GM18517 (cell line): ENCODE measurements around the gene ANAPC16.
"Not testable (repeated sequence)": the region's sequence is repeated elsewhere in the genome, so short reads cannot be mapped to it uniquely, and the experiment has no call there.

Experiments used
- ATAC-seq: cut with Tn5 transposase; IDR thresholded peaks from one replicate; pipeline ENCODE4 v1.9.1; 2021; ENCODE audit warnings: mild to moderate bottlenecking, moderate library complexity; ENCODE audit not compliant: unreplicated experiment

ANAPC16 gene

GRCh38 chr10:72215611-72216549 lies at the start of gene ANAPC16, which contains the start of gene ASCC1:
TSS of gene ANAPC16 (plus strand) at chr10:72216012. CDS start at chr10:72223915, 7,903 bp downstream.
TSS of gene ASCC1 (minus strand) at chr10:72216276. CDS start at chr10:72213298, 2,978 bp downstream.
- peak; percentile 68 for ATAC-seq

GRCh38 chr10:72167118-72167517 lies 48.7 kb upstream of the ANAPC16 start:
- ATAC-seq, result no peak

GRCh38 chr10:72170263-72170662 lies 45.5 kb upstream of the ANAPC16 start:
- no peak for ATAC-seq

- no peak for ATAC-seq
These were observed 45.1 kb upstream of the ANAPC16 start for GRCh38 chr10:72170733-72171132.

GRCh38 chr10:72171175-72171630 lies 44.6 kb upstream of the ANAPC16 start:
- no peak for ATAC-seq

- no peak for ATAC-seq
These were observed 42.6 kb upstream of the ANAPC16 start for GRCh38 chr10:72173262-72173618.

GRCh38 chr10:72173619-72174296 lies 42.1 kb upstream of the ANAPC16 start:
- ATAC-seq, result peak; percentile 66

- no peak for ATAC-seq
These were observed 41.5 kb upstream of the ANAPC16 start for GRCh38 chr10:72174297-72174662.

GRCh38 chr10:72175149-72175548 lies 40.7 kb upstream of the ANAPC16 start:
- no peak for ATAC-seq

GRCh38 chr10:72176701-72177100 lies 39.1 kb upstream of the ANAPC16 start:
- no peak for ATAC-seq

GRCh38 chr10:72177454-72177853 lies 38.4 kb upstream of the ANAPC16 start:
- no peak for ATAC-seq

GRCh38 chr10:72184156-72184555 lies 31.7 kb upstream of the ANAPC16 start:
- ATAC-seq, result no peak

GRCh38 chr10:72186258-72186981 lies 29.4 kb upstream of the ANAPC16 start:
- ATAC-seq, result no peak

- no peak for ATAC-seq
These were observed 28.9 kb upstream of the ANAPC16 start for GRCh38 chr10:72186982-72187330.

GRCh38 chr10:72194949-72195348 lies 20.9 kb upstream of the ANAPC16 start:
- ATAC-seq, result no peak

- ATAC-seq, result no peak
These were observed 14.9 kb upstream of the ANAPC16 start for GRCh38 chr10:72200883-72201282.

GRCh38 chr10:72201293-72201692 lies 14.5 kb upstream of the ANAPC16 start:
- no peak for ATAC-seq

GRCh38 chr10:72204296-72204695 lies 11.5 kb upstream of the ANAPC16 start:
- no peak for ATAC-seq

GRCh38 chr10:72204724-72205123 lies 11.1 kb upstream of the ANAPC16 start:
- no peak for ATAC-seq

- ATAC-seq, result no peak
These were observed 9.1 kb upstream of the ANAPC16 start for GRCh38 chr10:72206511-72207229.

GRCh38 chr10:72208526-72208925 lies 7.3 kb upstream of the ANAPC16 start:
- ATAC-seq, result not testable (repeated sequence)
